Epithelial cell of esophagus (primary cell): Measurements from ENCODE around the gene PRDM13.
"Not testable (repeated sequence)": the region's sequence is repeated elsewhere in the genome, so short reads cannot be mapped to it uniquely, and the experiment has no call there.

Experiments used
- DNase-seq: peaks from one replicate; pipeline ENCODE4 v3.0.0; 2010; ENCODE audit warnings: low read depth
- H3K4me3 ChIP-seq: 2 replicates; pipeline ENCODE4 v1.5.1; 2011; ENCODE audit warnings: mild to moderate bottlenecking, low read length, control low read depth
- TF ChIP-seq, protein P1 (sequence below): IDR thresholded peaks from 2 replicates; pipeline ENCODE4 v1.5.1; 2011; ENCODE audit warnings: low read depth, mild to moderate bottlenecking, low read length, control low read depth, inconsistent platforms; ENCODE audit not compliant: insufficient read depth; ENCODE audit errors: missing control alignments

Gene PRDM13

GRCh38 chr6:99641270-99641669 is 34.6 kb downstream of the PRDM13 start:
- TF ChIP-seq, protein P1, sequence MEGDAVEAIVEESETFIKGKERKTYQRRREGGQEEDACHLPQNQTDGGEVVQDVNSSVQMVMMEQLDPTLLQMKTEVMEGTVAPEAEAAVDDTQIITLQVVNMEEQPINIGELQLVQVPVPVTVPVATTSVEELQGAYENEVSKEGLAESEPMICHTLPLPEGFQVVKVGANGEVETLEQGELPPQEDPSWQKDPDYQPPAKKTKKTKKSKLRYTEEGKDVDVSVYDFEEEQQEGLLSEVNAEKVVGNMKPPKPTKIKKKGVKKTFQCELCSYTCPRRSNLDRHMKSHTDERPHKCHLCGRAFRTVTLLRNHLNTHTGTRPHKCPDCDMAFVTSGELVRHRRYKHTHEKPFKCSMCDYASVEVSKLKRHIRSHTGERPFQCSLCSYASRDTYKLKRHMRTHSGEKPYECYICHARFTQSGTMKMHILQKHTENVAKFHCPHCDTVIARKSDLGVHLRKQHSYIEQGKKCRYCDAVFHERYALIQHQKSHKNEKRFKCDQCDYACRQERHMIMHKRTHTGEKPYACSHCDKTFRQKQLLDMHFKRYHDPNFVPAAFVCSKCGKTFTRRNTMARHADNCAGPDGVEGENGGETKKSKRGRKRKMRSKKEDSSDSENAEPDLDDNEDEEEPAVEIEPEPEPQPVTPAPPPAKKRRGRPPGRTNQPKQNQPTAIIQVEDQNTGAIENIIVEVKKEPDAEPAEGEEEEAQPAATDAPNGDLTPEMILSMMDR: no peak
- no peak for DNase-seq
- H3K4me3 ChIP-seq: no peak overlapping the region

DNA sequence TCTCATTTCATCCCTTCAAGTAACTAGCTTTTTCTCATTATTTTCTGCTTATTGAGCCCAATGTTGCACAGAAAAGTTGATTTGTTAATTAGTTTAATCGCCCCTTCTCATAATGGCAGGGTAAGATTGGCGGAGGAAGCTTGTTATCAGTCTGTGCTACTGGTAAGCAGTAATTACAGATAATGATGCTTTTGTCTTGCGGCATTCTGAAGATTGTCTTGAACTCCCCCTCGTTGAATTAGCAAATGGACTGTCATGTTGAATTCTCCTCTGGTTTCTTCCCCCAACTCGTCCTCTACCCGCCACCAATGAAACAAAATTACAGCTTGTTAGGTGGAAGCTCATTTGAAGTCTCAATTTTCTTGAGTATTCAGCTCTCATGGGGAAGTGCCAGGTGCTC is 39.4 kb downstream of the PRDM13 start:
- DNase-seq: no peak
- TF ChIP-seq, protein P1: no peak

DNA sequence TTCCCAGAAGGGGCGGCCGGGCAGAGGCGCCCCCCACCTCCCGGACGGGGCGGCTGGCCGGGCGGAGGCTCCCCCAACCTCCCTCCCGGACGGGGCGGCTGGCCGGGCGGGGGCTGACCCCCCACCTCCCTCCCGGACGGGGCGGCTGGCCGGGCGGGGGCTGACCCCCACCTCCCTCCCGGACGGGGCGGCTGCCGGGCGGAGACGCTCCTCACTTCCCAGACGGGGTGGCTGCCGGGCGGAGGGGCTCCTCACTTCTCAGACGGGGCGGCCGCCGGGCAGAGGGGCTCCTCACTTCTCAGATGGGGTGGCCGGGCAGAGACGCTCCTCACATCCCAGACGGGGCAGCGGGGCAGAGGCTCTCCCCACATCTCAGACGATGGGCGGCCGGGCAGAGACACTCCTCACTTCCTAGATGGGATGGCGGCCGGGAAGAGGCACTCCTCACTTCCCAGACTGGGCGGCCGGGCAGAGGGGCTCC is 43.5 kb downstream of the PRDM13 start:
- H3K4me3 ChIP-seq, DNase-seq: not testable (repeated sequence)

More for the DNA sequence above, 39.4 kb downstream of the PRDM13 start:
- H3K4me3 ChIP-seq: no peak overlapping the region

DNA sequence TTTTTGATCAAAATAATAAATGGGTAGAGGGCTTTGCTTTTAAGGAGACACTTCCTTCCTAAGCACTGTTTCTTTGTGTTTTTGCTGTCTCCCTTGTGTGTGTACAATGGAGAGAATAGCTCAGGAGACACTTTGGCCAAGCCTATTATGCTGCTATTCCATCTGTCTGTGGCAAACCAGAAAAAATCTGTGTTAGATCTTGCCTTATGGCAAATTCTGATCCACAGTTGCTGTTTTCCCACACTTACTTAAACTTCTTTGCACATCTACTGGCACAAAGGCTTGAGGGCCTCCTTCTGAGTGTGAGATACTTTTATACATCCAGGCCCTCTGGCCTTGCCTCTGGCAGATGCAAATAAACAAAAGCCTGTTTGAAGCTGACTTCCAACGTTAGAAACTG is 53.6 kb downstream of the PRDM13 start:
- DNase-seq: no peak
- H3K4me3 ChIP-seq: no peak overlapping the region
- TF ChIP-seq, protein P1: no peak

- no peak for DNase-seq
- no peak overlapping the region for H3K4me3 ChIP-seq
- TF ChIP-seq, protein P1: no peak
Measured at GRCh38 chr6:99661870-99662269, 55.2 kb downstream of the PRDM13 start.

- H3K4me3 ChIP-seq: no peak overlapping the region
- TF ChIP-seq, protein P1: no peak
- DNase-seq: no peak
Measured at GRCh38 chr6:99662616-99663015, 56.0 kb downstream of the PRDM13 start.
